ENCODE results near the gene RAPGEF5. TPM values are rescaled to one million over a fixed set of nuclear protein-coding genes. Genes with fewer than 3 reads are reported as not detected.

RAPGEF5 gene
- total and polyA plus RNA-seq, 10 of the 15 experiments (the other 5 are each of a cell fraction or from before 2014, with no cell fraction given), result 0.38 to 4.0 (median 1.6) TPM; not detected in 1

DNA sequence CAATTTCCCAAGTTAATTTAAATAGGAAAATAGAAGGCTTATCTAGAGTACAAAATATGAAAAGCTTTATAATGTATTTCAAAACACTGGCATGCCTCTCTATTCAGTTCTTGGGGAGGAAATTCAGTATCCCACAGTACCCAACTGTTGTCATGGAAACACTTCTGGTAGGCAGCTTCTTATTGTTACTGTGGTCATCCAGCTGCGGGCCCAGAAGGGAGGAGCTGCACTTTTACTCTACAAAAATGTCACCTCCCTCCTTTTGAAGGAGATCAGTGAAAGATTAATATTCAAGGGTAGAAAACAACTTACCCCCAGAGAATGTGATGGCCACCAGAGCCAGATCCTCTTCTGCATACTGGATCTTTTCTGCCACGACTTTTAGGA lies 202.8 kb downstream of the RAPGEF5 start (continued):
- no peak for TF ChIP-seq SKIL (IDR thresholded peaks at IDR 0.05; ENCODE audit: low read depth, poor library complexity, severe bottlenecking)
- TF ChIP-seq CBFB (IDR thresholded peaks at IDR 0.05; ENCODE audit: low read depth), result no peak
- no peak for TF ChIP-seq RB1 (IDR thresholded peaks at IDR 0.05; ENCODE audit: borderline replicate concordance)
- no peak for TF ChIP-seq EZH2 (IDR thresholded peaks at IDR 0.05; ENCODE audit: borderline replicate concordance, control insufficient read depth, low read depth, low read length)
- no peak for TF ChIP-seq FOXM1 (IDR thresholded peaks at IDR 0.05; ENCODE audit: low read depth, low read length)
- TF ChIP-seq IKZF2 (IDR thresholded peaks at IDR 0.05), result no peak
- TF ChIP-seq SMAD1 (IDR thresholded peaks at IDR 0.05; ENCODE audit: low read depth, partially characterized antibody), result no peak
- TF ChIP-seq, protein P1, sequence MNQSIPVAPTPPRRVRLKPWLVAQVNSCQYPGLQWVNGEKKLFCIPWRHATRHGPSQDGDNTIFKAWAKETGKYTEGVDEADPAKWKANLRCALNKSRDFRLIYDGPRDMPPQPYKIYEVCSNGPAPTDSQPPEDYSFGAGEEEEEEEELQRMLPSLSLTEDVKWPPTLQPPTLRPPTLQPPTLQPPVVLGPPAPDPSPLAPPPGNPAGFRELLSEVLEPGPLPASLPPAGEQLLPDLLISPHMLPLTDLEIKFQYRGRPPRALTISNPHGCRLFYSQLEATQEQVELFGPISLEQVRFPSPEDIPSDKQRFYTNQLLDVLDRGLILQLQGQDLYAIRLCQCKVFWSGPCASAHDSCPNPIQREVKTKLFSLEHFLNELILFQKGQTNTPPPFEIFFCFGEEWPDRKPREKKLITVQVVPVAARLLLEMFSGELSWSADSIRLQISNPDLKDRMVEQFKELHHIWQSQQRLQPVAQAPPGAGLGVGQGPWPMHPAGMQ (IDR thresholded peaks at IDR 0.05; ENCODE audit: borderline replicate concordance), result no peak
- TF ChIP-seq, protein P2, sequence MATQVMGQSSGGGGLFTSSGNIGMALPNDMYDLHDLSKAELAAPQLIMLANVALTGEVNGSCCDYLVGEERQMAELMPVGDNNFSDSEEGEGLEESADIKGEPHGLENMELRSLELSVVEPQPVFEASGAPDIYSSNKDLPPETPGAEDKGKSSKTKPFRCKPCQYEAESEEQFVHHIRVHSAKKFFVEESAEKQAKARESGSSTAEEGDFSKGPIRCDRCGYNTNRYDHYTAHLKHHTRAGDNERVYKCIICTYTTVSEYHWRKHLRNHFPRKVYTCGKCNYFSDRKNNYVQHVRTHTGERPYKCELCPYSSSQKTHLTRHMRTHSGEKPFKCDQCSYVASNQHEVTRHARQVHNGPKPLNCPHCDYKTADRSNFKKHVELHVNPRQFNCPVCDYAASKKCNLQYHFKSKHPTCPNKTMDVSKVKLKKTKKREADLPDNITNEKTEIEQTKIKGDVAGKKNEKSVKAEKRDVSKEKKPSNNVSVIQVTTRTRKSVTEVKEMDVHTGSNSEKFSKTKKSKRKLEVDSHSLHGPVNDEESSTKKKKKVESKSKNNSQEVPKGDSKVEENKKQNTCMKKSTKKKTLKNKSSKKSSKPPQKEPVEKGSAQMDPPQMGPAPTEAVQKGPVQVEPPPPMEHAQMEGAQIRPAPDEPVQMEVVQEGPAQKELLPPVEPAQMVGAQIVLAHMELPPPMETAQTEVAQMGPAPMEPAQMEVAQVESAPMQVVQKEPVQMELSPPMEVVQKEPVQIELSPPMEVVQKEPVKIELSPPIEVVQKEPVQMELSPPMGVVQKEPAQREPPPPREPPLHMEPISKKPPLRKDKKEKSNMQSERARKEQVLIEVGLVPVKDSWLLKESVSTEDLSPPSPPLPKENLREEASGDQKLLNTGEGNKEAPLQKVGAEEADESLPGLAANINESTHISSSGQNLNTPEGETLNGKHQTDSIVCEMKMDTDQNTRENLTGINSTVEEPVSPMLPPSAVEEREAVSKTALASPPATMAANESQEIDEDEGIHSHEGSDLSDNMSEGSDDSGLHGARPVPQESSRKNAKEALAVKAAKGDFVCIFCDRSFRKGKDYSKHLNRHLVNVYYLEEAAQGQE (IDR thresholded peaks at IDR 0.05; ENCODE audit: low read depth, low read length), result no peak
- TF ChIP-seq ZSCAN29 (IDR thresholded peaks at IDR 0.05), result no peak
- no peak for TF ChIP-seq SREBF2 (IDR thresholded peaks at IDR 0.05; ENCODE audit: low read length)
- TF ChIP-seq MAX (IDR thresholded peaks at IDR 0.05; ENCODE audit: low read depth, low read length), result no peak
- TF ChIP-seq STAT1 (conservative IDR thresholded peaks at IDR 0.05), result no peak

Data from GM12878 (cell line).